ENCODE data around the gene PSMD6.

Gene PSMD6

GRCh38 chr3:64023187-64023860 is at the start of gene PSMD6:
PSMD6 (minus strand) TSS chr3:64023494; CDS start chr3:64023419, 75 bp downstream.
- DNase-seq = peak; percentile 37 to 93 (median 79)

GRCh38 chr3:64072126-64072525 is 48.8 kb upstream of the PSMD6 start:
- peak in 15 of 56 donors; percentile 3 to 41 (median 10) for DNase-seq

GRCh38 chr3:64070704-64071103 is 47.4 kb upstream of the PSMD6 start:
- no peak for DNase-seq

- peak in 1 of 56 donors; percentile 1 for DNase-seq
Observed at GRCh38 chr3:64067506-64068346, 44.4 kb upstream of the PSMD6 start.

GRCh38 chr3:64064804-64065203 is 41.5 kb upstream of the PSMD6 start:
- no peak for DNase-seq

- DNase-seq = no peak
Observed at GRCh38 chr3:64063983-64064438, 40.7 kb upstream of the PSMD6 start.

GRCh38 chr3:64063207-64063982 is 40.1 kb upstream of the PSMD6 start:
- DNase-seq = no peak

GRCh38 chr3:64061628-64062027 is 38.3 kb upstream of the PSMD6 start:
- DNase-seq = no peak

GRCh38 chr3:64059484-64060175 is 36.3 kb upstream of the PSMD6 start:
- DNase-seq = no peak

GRCh38 chr3:64058566-64058965 is 35.3 kb upstream of the PSMD6 start:
- no peak for DNase-seq

- DNase-seq = no peak
Observed at GRCh38 chr3:64057231-64057630, 33.9 kb upstream of the PSMD6 start.

- no peak for DNase-seq
Observed at GRCh38 chr3:64056606-64057180, 33.4 kb upstream of the PSMD6 start.

- DNase-seq = no peak
Observed at GRCh38 chr3:64055076-64055475, 31.8 kb upstream of the PSMD6 start.

- no peak for DNase-seq
Observed at GRCh38 chr3:64054488-64054887, 31.2 kb upstream of the PSMD6 start.

GRCh38 chr3:64053581-64053980 is 30.3 kb upstream of the PSMD6 start:
- peak in 3 of 56 donors; percentile 7 to 51 (median 12) for DNase-seq

GRCh38 chr3:64053117-64053516 is 29.8 kb upstream of the PSMD6 start:
- DNase-seq = no peak

GRCh38 chr3:64049832-64050231 is 26.5 kb upstream of the PSMD6 start:
- no peak for DNase-seq

GRCh38 chr3:64049136-64049535 is 25.8 kb upstream of the PSMD6 start:
- no peak for DNase-seq

- no peak for DNase-seq
Observed at GRCh38 chr3:64048631-64049061, 25.4 kb upstream of the PSMD6 start.

GRCh38 chr3:64047787-64048186 is 24.5 kb upstream of the PSMD6 start:
- DNase-seq = no peak
